Breast epithelium (tissue), 4 donors: ENCODE results near the gene SARM1. TPM values are rescaled to one million over a fixed set of nuclear protein-coding genes. Genes with fewer than 3 reads are reported as not detected.

Experiments used
- DNase-seq, 2 donors: peaks; one replicate each; pipeline ENCODE4 v3.0.0-alpha.2; 2019; ENCODE audit warnings: low spot score in 2 of 2
- H3K27ac ChIP-seq, 2 donors: fragments of 200-600 bp; sonication (generic) in 1 of 2; one replicate each; pipeline ENCODE4 v1.5.1; 2016 to 2019; ENCODE audit warnings: mild to moderate bottlenecking in 1 of 2
- H3K27me3 ChIP-seq, 2 donors: fragments of 200-600 bp; sonication (generic) in 1 of 2; one replicate each; pipeline versions ENCODE4 v1.5.1 to v1.6.0; 2017 to 2019; ENCODE audit warnings: control low read depth in 1 of 2, mild to moderate bottlenecking in 1 of 2
- H3K36me3 ChIP-seq: fragments of 200-600 bp; one replicate; pipeline ENCODE4 v1.5.1; 2019
- H3K4me1 ChIP-seq, 2 donors: fragments of 200-600 bp; sonication (generic); one replicate each; pipeline ENCODE4 v1.5.1; 2016 to 2019; ENCODE audit warnings: control low read depth in 1 of 2
- H3K4me3 ChIP-seq, 3 donors: fragments of 200-600 bp; sonication (generic); 1 replicate in 2 of 3; 2 replicates in 1 of 3; pipeline ENCODE4 v1.5.1; 2016 to 2019; ENCODE audit warnings: mild to moderate bottlenecking in 3 of 3, moderate library complexity in 2 of 3
- H3K9me3 ChIP-seq, 2 donors: fragments of 200-600 bp; sonication (generic) in 1 of 2; one replicate each; pipeline ENCODE4 v1.5.1; 2016 to 2019; ENCODE audit warnings: control low read depth in 1 of 2
- CTCF ChIP-seq, 3 donors: fragments of 450-650 bp; IDR thresholded peaks; one replicate each; pipeline ENCODE4 v1.5.1; 2016 to 2017; ENCODE audit warnings: antibody characterized with exemption in 3 of 3, mild to moderate bottlenecking in 3 of 3, moderate library complexity in 3 of 3
- POLR2A ChIP-seq: fragments of 450-650 bp; IDR thresholded peaks from one replicate; pipeline ENCODE4 v1.6.1; 2016; ENCODE audit warnings: antibody characterized with exemption, mild to moderate bottlenecking, moderate library complexity
- POLR2AphosphoS5 ChIP-seq, 3 donors: sonication (generic); formaldehyde crosslinking; IDR thresholded peaks; one replicate each; pipeline ENCODE4 v1.6.1; 2017; ENCODE audit warnings: antibody characterized with exemption in 3 of 3
- intact Hi-C: fragments of 100-400 bp; cut with DNase I; formaldehyde crosslinking; loops from one replicate; pipeline ENCODE4 v1.15.1; 2023; ENCODE audit warnings: low total_unique reads
- total RNA-seq, 3 donors: library from RNA; depleted of rRNA; stranded (reverse); fragments of >200 nt; gene quantifications; one replicate each; pipeline ENCODE4 v1.1.0, GENCODE V29; 2016

SARM1 gene
- total RNA-seq, 3 donors from 2014 or later = 6.4 to 14.3 (median 13.8) TPM

GRCh38 chr17:28404461-28404811 is 32.9 kb downstream of the SARM1 start:
- Histone ChIP-seq H3K36me3 (no peaks in the 10 kb centered on the region), H3K27ac (no peak overlapping the region), H3K4me1 (peaks cover 0 to 3% of the 10 kb centered on the region in 2 donors), H3K9me3 (no peaks in the 10 kb centered on the region), H3K4me3 (peak overlapping the region; percentile 72 to 99 (median 83)), H3K27me3 (no peaks in the 10 kb centered on the region)
- TF ChIP-seq POLR2A (no peak), CTCF (IDR thresholded peaks at IDR 0.05) (no peak), POLR2AphosphoS5 (IDR thresholded peaks at IDR 0.05) (no peak)
- intact Hi-C loops = no loop called here
- no peak for DNase-seq

GRCh38 chr17:28404812-28405570 is 33.5 kb downstream of the SARM1 start:
- peak overlapping the region; percentile 63 to 86 for H3K27ac ChIP-seq
- intact Hi-C loops = no loop called here
- TF ChIP-seq POLR2AphosphoS5 (IDR thresholded peaks at IDR 0.05) = no peak
- no peak for TF ChIP-seq CTCF (IDR thresholded peaks at IDR 0.05)
- no peak for TF ChIP-seq POLR2A

GRCh38 chr17:28405632-28406472 is 34.4 kb downstream of the SARM1 start, which contains the start of gene SLC46A1:
SLC46A1 (minus strand) TSS chr17:28406212; CDS start chr17:28406114, 98 bp downstream.
- Histone ChIP-seq H3K36me3 (no peaks in the 10 kb centered on the region), H3K4me1 (peaks cover 0 to 3% of the 10 kb centered on the region in 2 donors), H3K4me3 (peak within 1 kb of the TSS; percentile 72 to 99 (median 83)), H3K9me3 (no peaks in the 10 kb centered on the region), H3K27ac (peak within 1 kb of the TSS; percentile 63 to 86), H3K27me3 (no peaks in the 10 kb centered on the region)
- intact Hi-C loops = no loop called here
- peak in 1 of 2 donors; percentile 50 for DNase-seq
- TF ChIP-seq POLR2A = no peak
- TF ChIP-seq CTCF (IDR thresholded peaks at IDR 0.05) = no peak
- peak in 1 of 3 donors; percentile 16 for TF ChIP-seq POLR2AphosphoS5 (IDR thresholded peaks at IDR 0.05)

More at GRCh38 chr17:28404812-28405570, 33.5 kb downstream of the SARM1 start:
- peak overlapping the region; percentile 72 to 99 (median 83) for H3K4me3 ChIP-seq
- no peaks in the 10 kb centered on the region for H3K36me3 ChIP-seq
- no peaks in the 10 kb centered on the region for H3K27me3 ChIP-seq
- no peaks in the 10 kb centered on the region for H3K9me3 ChIP-seq
- H3K4me1 ChIP-seq = peaks cover 0 to 3% of the 10 kb centered on the region in 2 donors
- no peak for DNase-seq

- Histone ChIP-seq H3K36me3 (no peaks in the 10 kb centered on the region), H3K27ac (peak overlapping the region; percentile 63 to 86), H3K4me3 (peak overlapping the region; percentile 72 to 99 (median 83)), H3K9me3 (no peaks in the 10 kb centered on the region), H3K4me1 (peaks cover 0 to 3% of the 10 kb centered on the region in 2 donors), H3K27me3 (no peaks in the 10 kb centered on the region)
- TF ChIP-seq POLR2A (no peak), POLR2AphosphoS5 (IDR thresholded peaks at IDR 0.05) (no peak), CTCF (IDR thresholded peaks at IDR 0.05) (no peak)
- intact Hi-C loops = no loop called here
- DNase-seq = no peak
Measured at GRCh38 chr17:28406473-28406814, 35.0 kb downstream of the SARM1 start.
